Progenitor cell of endocrine pancreas (in vitro differentiated cells): ENCODE measurements around the gene TSTD2. TPM values are rescaled to one million over a fixed set of nuclear protein-coding genes. Genes with fewer than 3 reads are reported as not detected.
"Not testable (repeated sequence)": the region's sequence is repeated elsewhere in the genome, so short reads cannot be mapped to it uniquely, and the experiment has no call there.

Source experiments
- DNase-seq: peaks from one replicate; pipeline ENCODE4 v3.0.0; 2021; ENCODE audit warnings: low spot score; ENCODE audit not compliant: unreplicated experiment
- H3K27ac Mint-ChIP-seq: 2 replicates; pipeline ENCODE4 v1.8.0; 2021; ENCODE audit warnings: mild to moderate bottlenecking, moderate library complexity, mixed read lengths
- H3K27me3 Mint-ChIP-seq: 2 replicates; pipeline ENCODE4 v1.8.0; 2021; ENCODE audit warnings: mixed read lengths
- H3K36me3 Mint-ChIP-seq: 2 replicates; pipeline ENCODE4 v1.8.0; 2022; ENCODE audit warnings: mixed read lengths; ENCODE audit not compliant: insufficient read depth
- H3K4me1 Mint-ChIP-seq: 2 replicates; pipeline ENCODE4 v1.8.0; 2021; ENCODE audit warnings: low read depth, mixed read lengths
- H3K4me3 Mint-ChIP-seq: 2 replicates; pipeline ENCODE4 v1.8.0; 2021; ENCODE audit warnings: low read depth, mild to moderate bottlenecking, moderate library complexity, mixed read lengths
- H3K9me3 Mint-ChIP-seq: 2 replicates; pipeline ENCODE4 v1.8.0; 2021; ENCODE audit warnings: low read depth, mixed read lengths
- total RNA-seq: library from RNA; stranded (reverse); gene quantifications from 2 replicates; pipeline ENCODE4 v1.2.1, GENCODE V29; 2021
- TF ChIP-seq, protein P1 (sequence below): fragments of 200-600 bp; sonication (generic); IDR thresholded peaks from one replicate; pipeline ENCODE4 v1.5.0; 2021; ENCODE audit warnings: antibody characterized with exemption, mild to moderate bottlenecking; ENCODE audit not compliant: unreplicated experiment

TSTD2 gene
- total RNA-seq, 1 donor from 2014 or later = 44.7 TPM

DNA sequence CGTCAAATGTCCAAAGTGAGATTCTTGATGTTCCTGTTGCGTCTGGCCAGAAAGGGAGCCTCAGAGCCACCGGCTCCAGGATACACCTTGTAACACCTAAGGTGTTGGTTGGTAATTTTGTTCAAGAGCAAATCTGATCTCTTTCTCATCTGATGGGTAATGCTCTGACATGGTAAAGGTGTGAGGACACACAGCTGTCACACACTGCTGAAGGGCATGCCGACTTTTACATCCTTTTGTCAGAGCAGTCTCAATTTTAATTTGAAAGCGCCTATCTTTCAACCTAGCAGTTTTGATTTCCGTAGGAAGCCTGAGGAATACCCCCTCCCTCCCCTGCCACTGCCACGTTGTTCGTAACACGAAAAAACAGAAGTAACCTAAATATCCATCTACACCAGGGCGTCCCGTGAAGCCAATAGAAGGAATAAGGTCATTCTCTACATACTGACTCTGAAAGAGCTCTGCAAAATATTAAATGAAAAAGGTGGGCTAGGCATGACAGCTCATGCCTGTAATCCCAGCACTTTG is 57.4 kb downstream of the TSTD2 start:
- Mint-ChIP-seq H3K27me3 (no peaks in the 10 kb centered on the region), H3K4me1 (no peaks in the 10 kb centered on the region), H3K9me3 (peaks cover 3% of the 10 kb centered on the region), H3K36me3 (peaks cover 13% of the 10 kb centered on the region), H3K4me3 (no peak overlapping the region), H3K27ac (no peak overlapping the region)
- TF ChIP-seq, protein P1, sequence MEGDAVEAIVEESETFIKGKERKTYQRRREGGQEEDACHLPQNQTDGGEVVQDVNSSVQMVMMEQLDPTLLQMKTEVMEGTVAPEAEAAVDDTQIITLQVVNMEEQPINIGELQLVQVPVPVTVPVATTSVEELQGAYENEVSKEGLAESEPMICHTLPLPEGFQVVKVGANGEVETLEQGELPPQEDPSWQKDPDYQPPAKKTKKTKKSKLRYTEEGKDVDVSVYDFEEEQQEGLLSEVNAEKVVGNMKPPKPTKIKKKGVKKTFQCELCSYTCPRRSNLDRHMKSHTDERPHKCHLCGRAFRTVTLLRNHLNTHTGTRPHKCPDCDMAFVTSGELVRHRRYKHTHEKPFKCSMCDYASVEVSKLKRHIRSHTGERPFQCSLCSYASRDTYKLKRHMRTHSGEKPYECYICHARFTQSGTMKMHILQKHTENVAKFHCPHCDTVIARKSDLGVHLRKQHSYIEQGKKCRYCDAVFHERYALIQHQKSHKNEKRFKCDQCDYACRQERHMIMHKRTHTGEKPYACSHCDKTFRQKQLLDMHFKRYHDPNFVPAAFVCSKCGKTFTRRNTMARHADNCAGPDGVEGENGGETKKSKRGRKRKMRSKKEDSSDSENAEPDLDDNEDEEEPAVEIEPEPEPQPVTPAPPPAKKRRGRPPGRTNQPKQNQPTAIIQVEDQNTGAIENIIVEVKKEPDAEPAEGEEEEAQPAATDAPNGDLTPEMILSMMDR = no peak
- no peak for DNase-seq

DNA sequence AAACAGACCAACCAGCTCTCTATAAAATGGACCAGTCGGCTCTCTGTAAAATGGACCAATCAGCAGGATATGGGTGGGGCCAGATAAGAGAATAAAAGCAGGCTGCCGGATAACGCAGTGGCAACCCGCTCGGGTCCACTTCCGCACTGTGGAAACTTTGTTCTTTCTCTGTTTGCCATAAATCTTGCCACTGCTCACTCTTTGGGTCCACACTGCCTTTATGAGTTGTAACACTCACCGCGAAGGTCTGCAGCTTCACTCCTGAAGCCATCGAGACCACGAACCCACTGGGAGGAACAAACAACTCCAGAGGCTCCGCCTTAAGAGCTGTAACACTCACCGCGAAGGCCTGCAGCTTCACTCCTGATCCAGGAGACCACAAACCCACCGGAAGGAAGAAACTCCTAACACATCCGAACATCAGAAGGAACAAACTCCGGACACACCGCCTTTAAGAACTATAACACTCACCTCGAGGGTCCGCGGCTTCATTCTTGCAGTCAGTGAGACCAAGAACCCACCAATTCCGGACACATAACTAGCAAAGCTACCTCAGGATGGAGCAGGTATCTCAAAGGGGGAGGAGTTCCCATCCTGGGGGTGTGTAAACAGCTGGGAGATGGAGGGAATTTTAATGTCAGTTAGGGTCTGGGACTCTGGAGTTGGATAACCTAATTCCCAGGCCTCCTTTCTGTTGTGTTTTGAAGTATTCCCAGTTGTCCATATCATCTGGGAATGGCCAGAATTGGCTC is 58.1 kb downstream of the TSTD2 start:
- H3K4me1 Mint-ChIP-seq, DNase-seq, H3K27ac Mint-ChIP-seq, H3K9me3 Mint-ChIP-seq, H3K27me3 Mint-ChIP-seq, H3K4me3 Mint-ChIP-seq: not testable (repeated sequence)
- peaks cover 13% of the 10 kb centered on the region for H3K36me3 Mint-ChIP-seq

DNA sequence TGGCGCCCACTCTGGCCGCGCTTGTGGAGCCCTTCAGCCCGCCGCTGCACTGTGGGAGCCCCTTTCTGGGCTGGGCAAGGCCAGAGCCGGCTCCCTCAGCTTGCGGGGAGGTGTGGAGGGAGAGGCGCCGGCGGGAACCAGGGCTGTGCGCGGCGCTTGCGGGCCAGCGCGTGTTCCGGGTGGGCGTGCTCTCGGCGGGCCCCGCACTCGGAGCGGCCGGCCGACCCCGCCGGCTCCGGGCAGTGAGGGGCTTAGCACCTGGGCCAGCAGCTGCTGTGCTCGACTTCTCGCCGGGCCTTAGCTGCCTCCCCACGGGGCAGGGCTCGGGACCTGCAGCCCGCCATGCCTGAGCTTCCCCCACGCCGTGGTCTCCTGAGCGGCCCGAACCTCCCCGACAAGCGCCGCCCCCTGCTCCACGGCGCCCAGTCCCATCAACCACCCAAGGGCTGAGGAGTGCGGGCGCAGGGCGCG is 59.0 kb downstream of the TSTD2 start:
- not testable (repeated sequence) for H3K27ac Mint-ChIP-seq, DNase-seq, H3K9me3 Mint-ChIP-seq

DNA sequence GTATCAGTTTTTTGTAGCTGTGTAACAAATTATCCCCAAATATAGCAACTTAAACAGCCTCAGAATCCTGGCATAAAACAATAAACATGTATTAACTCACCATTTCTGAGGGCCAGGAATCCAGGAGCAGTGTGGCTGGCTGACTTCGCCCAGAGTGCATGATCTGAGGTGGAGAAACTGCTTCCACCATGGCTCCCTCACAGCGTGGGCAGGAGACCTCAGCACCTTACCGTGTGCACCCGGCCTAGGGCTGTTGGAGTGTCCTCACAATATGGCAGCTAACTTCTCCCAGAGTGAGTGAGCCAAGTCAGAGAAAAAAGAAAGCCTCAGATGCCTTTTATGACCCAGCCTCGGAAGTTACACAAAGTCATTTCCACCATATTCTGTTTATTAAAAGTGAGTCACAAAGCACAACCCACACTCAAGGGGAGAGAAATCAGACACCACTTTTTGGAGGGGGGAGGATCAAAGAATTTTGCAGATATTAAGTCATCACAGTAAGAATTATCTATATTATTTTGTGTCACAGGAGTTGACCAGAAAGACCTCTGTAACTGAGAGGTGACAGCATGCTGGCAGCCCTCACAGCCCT is 59.6 kb downstream of the TSTD2 start:
- Mint-ChIP-seq H3K4me3 (no peak overlapping the region), H3K9me3 (peaks cover 3% of the 10 kb centered on the region), H3K27me3 (no peaks in the 10 kb centered on the region), H3K27ac (no peak overlapping the region), H3K4me1 (no peaks in the 10 kb centered on the region), H3K36me3 (peaks cover 10% of the 10 kb centered on the region)
- DNase-seq = no peak
- TF ChIP-seq, protein P1 = no peak

More for the DNA sequence above, 59.0 kb downstream of the TSTD2 start:
- not testable (repeated sequence) for H3K4me3 Mint-ChIP-seq, H3K27me3 Mint-ChIP-seq, H3K4me1 Mint-ChIP-seq
- H3K36me3 Mint-ChIP-seq = peaks cover 10% of the 10 kb centered on the region

DNA sequence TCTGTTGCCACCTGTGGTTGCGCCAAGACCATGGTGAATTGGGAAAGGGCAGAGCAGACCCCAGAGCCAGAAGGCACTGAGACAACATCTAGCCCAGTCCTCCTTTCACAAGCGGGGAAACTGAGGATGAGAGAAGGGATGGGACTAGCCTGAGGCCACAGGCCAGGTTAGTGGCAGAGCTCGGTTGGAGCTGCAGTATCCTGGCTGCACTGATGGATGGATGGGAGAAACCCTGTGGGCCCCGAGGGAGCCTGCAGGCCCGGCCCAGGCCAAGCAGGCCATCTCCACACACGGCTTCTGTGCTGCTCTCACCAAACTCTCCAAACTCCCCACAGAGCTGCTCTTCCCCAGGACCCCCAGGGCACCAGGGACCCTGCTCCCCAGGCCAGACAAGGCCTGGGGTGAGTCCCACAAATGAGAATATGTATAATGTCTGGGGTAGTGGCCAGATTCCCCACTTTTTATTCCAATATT is 60.2 kb downstream of the TSTD2 start:
- Mint-ChIP-seq H3K9me3 (peaks cover 3% of the 10 kb centered on the region), H3K4me3 (no peak overlapping the region), H3K27me3 (no peaks in the 10 kb centered on the region), H3K27ac (no peak overlapping the region), H3K36me3 (peaks cover 10% of the 10 kb centered on the region), H3K4me1 (no peaks in the 10 kb centered on the region)
- TF ChIP-seq, protein P1 = no peak
- DNase-seq = no peak

DNA sequence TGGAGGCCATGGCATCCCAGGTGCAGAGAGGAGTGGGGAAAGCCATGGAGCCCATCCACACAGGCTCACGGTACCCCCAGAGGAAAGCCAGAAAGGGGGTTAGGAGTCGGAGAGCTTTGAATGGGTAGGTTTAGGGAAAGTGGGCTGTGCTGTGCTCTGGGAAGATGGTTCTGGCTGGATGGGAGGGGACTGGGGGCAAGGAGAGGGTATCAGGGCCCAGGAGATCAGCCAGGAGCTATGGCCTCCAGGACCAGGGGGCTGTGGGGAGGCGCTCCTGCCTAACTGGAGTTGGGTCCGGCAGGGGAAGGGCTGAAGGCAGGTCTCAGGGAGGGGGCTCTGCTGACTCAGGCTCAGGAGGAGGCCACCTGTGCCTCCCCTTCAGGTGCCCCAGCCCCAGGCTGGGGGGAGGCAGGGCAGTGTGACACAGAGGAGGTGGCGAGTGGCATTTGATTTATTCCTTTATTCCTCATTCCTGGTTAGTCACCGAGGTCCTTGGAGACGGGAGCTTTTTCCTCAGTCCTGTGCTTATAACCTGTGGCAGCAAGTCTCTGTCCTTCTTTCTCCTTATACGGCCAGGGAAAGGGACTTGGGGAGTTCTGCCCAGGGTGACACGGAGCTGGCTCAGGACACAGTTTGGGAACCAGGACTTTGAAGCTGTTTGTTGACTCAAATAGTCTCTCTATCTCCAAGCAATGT is 60.8 kb downstream of the TSTD2 start:
- no peak for DNase-seq
- Mint-ChIP-seq H3K4me3 (no peak overlapping the region), H3K9me3 (peaks cover 3% of the 10 kb centered on the region), H3K36me3 (peaks cover 10% of the 10 kb centered on the region), H3K27ac (no peak overlapping the region), H3K4me1 (no peaks in the 10 kb centered on the region), H3K27me3 (no peaks in the 10 kb centered on the region)
- TF ChIP-seq, protein P1 = no peak
